CD1c-positive myeloid dendritic cell (primary cell): ENCODE data around the gene MYRF.

Experiments
- DNase-seq: peaks from one replicate; pipeline ENCODE4 v3.0.0-alpha.2; 2016; ENCODE audit errors: extremely low spot score

Gene MYRF

DNA sequence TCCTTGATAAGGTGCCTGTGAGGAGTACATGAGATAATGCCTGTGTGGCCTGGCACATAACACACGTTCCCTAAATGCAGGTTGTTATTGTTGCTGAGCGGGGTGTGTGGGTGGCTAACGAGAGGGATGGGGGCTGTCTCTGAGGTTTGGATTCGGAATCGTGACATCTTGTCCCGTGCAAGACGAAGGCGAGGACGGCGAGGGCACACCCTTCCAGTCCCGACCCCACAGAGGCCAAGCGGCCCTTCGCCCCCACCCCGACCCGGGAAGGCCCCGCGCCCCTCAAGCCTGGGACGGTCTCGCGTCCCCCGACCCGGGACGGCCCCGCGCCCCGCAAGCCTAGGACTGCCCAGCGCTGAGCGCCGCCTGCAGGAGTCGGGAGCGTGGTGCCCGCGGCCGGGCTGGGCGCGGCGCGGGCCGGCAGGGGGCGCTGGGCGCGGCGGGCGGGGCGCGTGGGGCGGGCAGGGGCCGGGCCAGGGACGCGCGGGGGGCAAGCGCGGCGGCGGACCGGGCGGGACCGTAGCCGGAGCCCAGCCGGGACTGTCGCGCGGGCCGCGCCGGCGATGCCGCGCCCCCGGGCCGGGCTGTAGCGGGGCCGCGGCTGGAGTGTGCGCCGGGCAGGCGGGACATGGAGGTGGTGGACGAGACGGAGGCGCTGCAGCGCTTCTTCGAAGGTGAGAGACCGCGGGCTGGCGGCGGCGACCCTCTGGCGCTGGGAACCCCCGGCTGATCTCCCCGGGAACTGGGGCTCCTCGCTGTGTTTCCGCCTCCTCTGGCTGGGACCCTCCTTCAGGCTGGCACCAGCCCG, at the start of gene MYRF:
Gene MYRF (plus strand): TSS at position 520 of the 808 bp plus-strand sequence. CDS start 109 bp downstream, at position 629.
- peak; percentile 80 for DNase-seq

GRCh38 chr11:61702701-61703312, 49.6 kb upstream of the MYRF start:
- peak; percentile 55 for DNase-seq

GRCh38 chr11:61704838-61705237, 47.6 kb upstream of the MYRF start:
- DNase-seq = no peak

DNA sequence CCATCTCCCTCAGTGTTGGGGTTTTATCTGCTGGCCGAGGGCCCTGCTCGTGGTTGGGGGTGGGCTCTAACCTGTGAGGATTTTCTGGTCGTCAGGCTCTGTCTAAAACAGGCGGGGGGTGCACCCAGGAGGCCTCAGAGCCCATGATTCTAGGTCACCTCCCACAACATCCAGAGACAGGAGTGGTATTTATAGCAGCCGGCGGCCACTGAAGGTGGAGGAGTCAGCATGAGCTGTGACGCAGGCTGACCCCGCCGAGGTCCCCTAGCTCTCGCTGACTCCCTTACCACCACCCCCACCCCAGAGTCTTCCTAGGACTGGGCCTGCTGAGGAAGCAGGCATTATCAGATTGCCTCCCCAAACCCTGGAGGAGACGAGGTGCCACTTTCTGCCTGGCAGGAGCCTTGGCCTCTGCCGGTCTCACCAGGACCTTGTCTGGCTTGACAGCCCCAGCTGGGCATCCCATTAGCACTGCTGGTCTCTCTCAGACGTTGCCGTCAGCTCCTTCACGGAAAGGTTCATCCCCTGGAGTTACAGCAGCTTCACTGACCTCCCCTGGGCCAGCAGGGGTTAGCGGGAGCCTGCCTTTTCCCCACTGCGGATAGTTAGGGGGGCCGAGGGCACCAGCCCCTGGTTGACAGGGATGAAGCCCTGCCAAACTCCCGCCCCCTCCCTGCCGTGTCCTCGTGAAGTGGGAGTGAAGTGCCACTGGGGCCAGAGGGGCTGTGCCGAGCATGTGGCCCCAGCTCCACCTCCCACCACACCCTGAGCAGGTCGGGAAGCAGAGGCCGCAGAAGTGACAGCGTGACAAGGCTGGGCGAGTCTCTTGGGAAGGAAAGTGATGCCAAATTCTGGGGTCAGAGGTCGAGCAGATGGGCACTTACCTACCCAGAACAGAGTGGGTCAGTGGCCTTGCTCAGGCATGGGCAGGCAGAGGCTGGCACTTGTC, 45.7 kb upstream of the MYRF start:
- no peak for DNase-seq

GRCh38 chr11:61707574-61707973, 44.9 kb upstream of the MYRF start:
- no peak for DNase-seq

DNA sequence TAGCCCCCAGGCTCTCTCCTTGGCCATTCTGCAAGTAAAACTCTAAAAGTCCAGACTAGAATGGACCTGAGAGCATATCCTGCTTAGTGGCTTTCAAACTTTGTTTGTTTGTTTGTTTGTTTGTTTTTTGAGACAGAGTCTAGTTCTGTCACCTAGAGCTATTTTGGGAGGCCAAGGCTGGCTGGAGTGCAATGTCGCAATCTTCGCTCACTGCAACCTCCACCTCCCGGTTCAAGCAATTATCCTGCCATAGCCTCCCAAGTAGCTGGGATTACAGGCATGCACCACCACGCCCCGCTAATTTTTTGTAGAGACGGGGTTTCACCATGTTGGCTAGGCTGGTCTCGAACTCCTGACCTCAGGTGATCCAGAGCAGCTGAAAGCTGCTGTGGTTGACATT, 43.3 kb upstream of the MYRF start:
- no peak for DNase-seq

- no peak for DNase-seq
Measured at GRCh38 chr11:61709572-61709971, 42.9 kb upstream of the MYRF start.

GRCh38 chr11:61710019-61710418, 42.4 kb upstream of the MYRF start:
- DNase-seq = no peak

GRCh38 chr11:61711037-61711436, 41.4 kb upstream of the MYRF start:
- DNase-seq = no peak

- no peak for DNase-seq
Measured at GRCh38 chr11:61711498-61711897, 40.9 kb upstream of the MYRF start.

GRCh38 chr11:61712314-61712713, 40.1 kb upstream of the MYRF start:
- no peak for DNase-seq

DNA sequence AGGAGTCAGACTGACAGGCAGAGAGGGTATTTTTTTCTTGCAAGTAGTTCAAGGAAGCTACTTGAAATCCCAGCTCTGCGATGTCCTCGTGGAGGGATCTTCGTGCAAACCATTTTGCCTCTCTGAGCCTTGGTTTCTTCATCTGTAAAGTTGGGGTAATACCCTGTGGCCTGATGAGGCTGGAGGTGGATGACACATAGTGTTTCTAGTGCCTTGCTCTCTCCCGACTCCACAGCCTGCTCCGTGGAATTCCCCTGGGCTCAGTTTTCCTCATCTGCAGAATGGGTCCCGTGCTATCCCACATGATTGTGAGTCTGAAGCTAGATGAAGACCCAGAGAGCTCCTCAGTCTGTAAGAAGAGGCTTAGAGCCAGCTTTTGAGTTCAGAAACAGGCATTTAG, 39.6 kb upstream of the MYRF start:
- no peak for DNase-seq

- DNase-seq = no peak
Measured at GRCh38 chr11:61713464-61713863, 39.0 kb upstream of the MYRF start.

DNA sequence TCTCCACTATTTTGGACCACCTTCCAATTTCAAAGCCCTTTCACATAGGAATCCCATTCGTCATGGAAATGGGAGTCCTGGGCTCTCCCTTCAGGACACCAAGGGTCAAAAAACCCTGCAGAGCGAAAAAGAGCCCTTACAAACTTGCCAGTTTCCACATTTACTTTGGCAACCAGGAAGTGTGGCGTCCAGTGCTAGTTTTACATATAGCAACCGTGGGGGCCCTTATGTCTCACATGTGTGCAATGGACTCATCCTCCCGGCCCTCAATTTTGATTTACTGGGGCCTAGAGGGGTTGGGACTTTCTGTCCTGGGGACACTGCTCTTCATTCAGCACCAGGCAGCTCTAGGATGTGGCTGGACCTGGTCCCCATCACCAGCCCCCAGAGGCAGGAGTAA, 38.5 kb upstream of the MYRF start:
- no peak for DNase-seq

DNA sequence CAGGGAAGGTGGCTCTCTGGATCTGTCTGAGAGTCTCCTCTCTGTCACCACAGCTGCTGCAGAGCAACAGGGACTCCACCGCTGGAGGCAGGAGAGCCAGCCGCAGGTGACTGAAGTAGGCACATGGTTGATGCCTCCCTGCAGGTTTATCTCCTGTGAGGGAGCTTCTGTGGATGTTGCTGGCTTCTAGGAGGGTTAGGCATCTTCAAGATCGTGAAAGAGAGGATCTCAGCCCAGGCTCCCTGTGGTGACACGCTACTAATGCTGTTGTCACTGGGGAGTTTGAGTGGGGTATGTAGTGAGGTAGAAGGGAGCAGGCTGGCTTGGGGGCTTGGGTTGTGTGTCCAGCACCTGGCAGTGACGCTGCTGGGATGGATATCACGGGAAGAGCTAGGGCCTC, 38.1 kb upstream of the MYRF start:
- no peak for DNase-seq

- DNase-seq = no peak
Measured at GRCh38 chr11:61714916-61715315, 37.5 kb upstream of the MYRF start.

DNA sequence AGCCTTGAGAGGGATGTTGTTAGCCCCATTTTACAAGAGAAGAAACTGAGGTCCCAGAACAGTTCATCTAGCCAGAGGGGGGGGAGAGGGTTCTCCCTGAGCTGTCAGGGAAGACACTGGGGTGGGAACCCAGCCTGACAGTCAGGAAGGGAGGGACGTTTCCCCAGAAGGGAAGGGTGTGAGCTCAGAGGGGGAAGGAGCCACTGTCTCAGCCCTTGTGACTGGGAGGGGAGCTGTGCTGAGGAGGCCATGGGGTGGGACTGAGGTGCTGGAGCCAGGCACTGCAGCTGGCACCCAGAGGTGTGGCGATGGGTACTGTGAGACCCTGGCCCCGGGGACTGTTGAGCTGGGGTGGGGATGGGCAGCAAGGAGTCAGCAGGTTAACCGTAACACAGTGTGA, 36.6 kb upstream of the MYRF start:
- DNase-seq = peak; percentile 54

DNA sequence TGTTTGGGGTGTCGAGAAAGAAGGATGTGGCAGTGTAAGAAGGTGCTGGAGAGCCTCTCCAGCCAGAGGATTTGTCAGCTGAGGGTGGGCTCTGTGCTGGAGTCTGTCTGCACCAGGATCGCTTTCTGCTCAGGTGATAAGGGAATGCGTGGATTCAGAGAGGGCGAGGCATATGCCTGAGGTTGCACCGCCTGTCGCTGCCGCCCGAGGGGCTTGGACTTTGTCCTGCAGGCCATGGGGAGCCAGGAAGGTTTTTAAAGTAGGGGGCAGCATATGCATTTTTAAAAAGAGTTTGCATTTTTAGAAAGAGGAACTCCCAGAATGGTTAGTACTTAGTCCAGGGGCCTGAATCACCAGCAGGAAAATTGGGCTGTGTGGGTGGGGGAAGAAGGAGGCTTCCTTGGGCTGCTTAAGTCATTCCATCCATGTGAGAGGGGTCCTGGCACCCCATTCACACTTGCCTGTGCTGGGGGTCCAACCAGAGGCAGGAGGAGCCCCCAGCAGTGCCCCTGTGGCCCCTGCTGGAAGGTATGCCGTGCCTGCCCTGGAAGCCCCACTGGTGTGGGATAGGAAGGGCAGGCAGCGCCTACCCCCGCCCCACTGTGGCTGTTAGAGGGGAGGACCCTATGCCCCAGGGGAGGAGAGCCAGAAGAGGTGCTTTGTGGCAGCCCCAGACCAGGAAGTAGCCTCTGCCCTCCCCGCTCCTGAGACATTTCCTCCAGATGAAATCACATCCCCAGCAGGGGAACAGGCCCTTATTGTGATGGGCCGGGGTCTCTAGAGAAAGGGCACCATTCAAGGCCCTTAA, 35.8 kb upstream of the MYRF start:
- peak; percentile 75 for DNase-seq

GRCh38 chr11:61717286-61718033, 35.0 kb upstream of the MYRF start:
- DNase-seq = no peak

GRCh38 chr11:61718046-61718531, 34.3 kb upstream of the MYRF start:
- no peak for DNase-seq
